K562 (cell line): Measurements from ENCODE around the gene EMILIN3. TPM values are rescaled to one million over a fixed set of nuclear protein-coding genes. Genes with fewer than 3 reads are reported as not detected.

Experiments used
- ATAC-seq: fragments of 200-7000 bp; cut with Tn5 transposase; 3 replicates; pipeline ENCODE4 v1.9.1; 2020; ENCODE audit warnings: moderate library complexity
- BruUV-seq: library from RNA; stranded (reverse); fragments of 400-500 nt; replicated peaks from 2 replicates; lab custom pipeline; 2021; lab: Mats Ljungman, UMichigan
- CTCF ChIA-PET: fragments of 300-600 bp; formaldehyde crosslinking; extraction: SDS; loops from one replicate; lab custom pipeline; 2021; ENCODE audit warnings: low intra/inter-chr PET ratio; lab: Yijun Ruan, JAX
- POLR2A ChIA-PET: fragments of 300-600, 350-650 bp; sonication (Branson Sonifier 250); formaldehyde crosslinking; extraction: SDS; loops from one replicate; lab custom pipeline; 2021; ENCODE audit warnings: antibody characterized with exemption, inconsistent platforms; lab: Yijun Ruan, JAX
- DNase-seq, 4 experiments: peaks; one replicate each; pipeline versions ENCODE4 v3.0.0 to v3.0.0-alpha.2; 2011 to 2018; ENCODE audit warnings: low spot score in 3 of 4, mixed read lengths in 3 of 4; ENCODE audit errors: extremely low read depth in 1 of 4
- FAIRE-seq: peaks from 2 replicates; lab custom pipeline; 2011; peaks lifted over from hg19 to GRCh38; lab: Jason Lieb, UNC
- H2AFZ ChIP-seq: 2 replicates; pipeline ENCODE4 v1.6.0; 2011; ENCODE audit warnings: low read depth, low read length, control low read depth, inconsistent platforms
- H3K27ac ChIP-seq: fragments of 200-600 bp; 3 replicates; pipeline ENCODE4 v1.8.0; 2011; ENCODE audit warnings: low read depth, mild to moderate bottlenecking, control low read depth, inconsistent platforms, low read length, moderate library complexity, mixed read lengths; ENCODE audit errors: extremely low read depth
- H3K27me3 ChIP-seq, 2 experiments: fragments of 300-600 bp in 1 of 2; 2 replicates in 1 of 2; 3 replicates in 1 of 2; pipeline versions ENCODE4 v1.6.0 to v1.8.0; 2011; ENCODE audit warnings: inconsistent platforms in 2 of 2, low read length in 2 of 2, mild to moderate bottlenecking in 1 of 2, mixed read lengths in 1 of 2, moderate library complexity in 1 of 2; ENCODE audit not compliant: control insufficient read depth in 2 of 2, insufficient read depth in 2 of 2
- H3K36me3 ChIP-seq: fragments of 300-600 bp; 3 replicates; pipeline ENCODE4 v1.8.0; 2011; ENCODE audit warnings: mild to moderate bottlenecking, low read length, inconsistent platforms; ENCODE audit not compliant: control insufficient read depth, insufficient read depth
- H3K4me1 ChIP-seq, 2 experiments: fragments of 200-600 bp in 1 of 2; replicated peaks in 1 of 2; 2 replicates in 1 of 2; 3 replicates in 1 of 2; pipeline versions ENCODE4 v1.5.1 to v1.8.0; 2011; ENCODE audit warnings: inconsistent platforms in 2 of 2, low read length in 2 of 2, mild to moderate bottlenecking in 1 of 2, mixed read lengths in 1 of 2, moderate library complexity in 1 of 2; ENCODE audit not compliant: control insufficient read depth in 2 of 2, insufficient read depth in 2 of 2
- H3K4me2 ChIP-seq: 2 replicates; pipeline ENCODE4 v1.6.1; 2011; ENCODE audit warnings: low read length, control low read depth, inconsistent platforms, mixed read lengths; ENCODE audit not compliant: insufficient read depth
- H3K4me3 ChIP-seq: fragments of 200-600 bp; sonication (generic), shearing (Covaris generic); 2 replicates; pipeline ENCODE4 v1.5.1; 2016; ENCODE audit warnings: control low read depth, inconsistent platforms
- H3K79me2 ChIP-seq: fragments of 200-600 bp; 3 replicates; pipeline ENCODE4 v1.8.0; 2011; ENCODE audit warnings: low read length, inconsistent platforms; ENCODE audit not compliant: control insufficient read depth, insufficient read depth
- H3K9ac ChIP-seq, 2 experiments: 2 replicates each; pipeline versions ENCODE4 v1.6.0 to v1.6.1; 2011; ENCODE audit warnings: low read depth in 2 of 2, low read length in 2 of 2, control low read depth in 1 of 2, inconsistent platforms in 1 of 2, mild to moderate bottlenecking in 1 of 2, mixed read lengths in 1 of 2; ENCODE audit not compliant: insufficient read depth in 1 of 2
- H3K9me1 ChIP-seq: one replicate; pipeline ENCODE4 v1.6.0; 2011; ENCODE audit warnings: inconsistent platforms, mild to moderate bottlenecking, low read length, moderate library complexity; ENCODE audit not compliant: control insufficient read depth, insufficient read depth
- H3K9me3 ChIP-seq: replicated peaks from 2 replicates; pipeline ENCODE4 v1.5.1; 2011; ENCODE audit warnings: low read depth, low read length, inconsistent platforms; ENCODE audit not compliant: control insufficient read depth, insufficient read depth
- H4K20me1 ChIP-seq: replicated peaks from 2 replicates; pipeline ENCODE4 v1.6.1; 2011; ENCODE audit warnings: low read length, inconsistent platforms, mixed read lengths; ENCODE audit not compliant: control insufficient read depth, insufficient read depth
- MAZ ChIP-seq, 2 experiments: fragments of 450-650 bp in 1 of 2; sonication (generic) in 1 of 2; formaldehyde crosslinking; IDR thresholded peaks in 1 of 2; conservative IDR thresholded peaks in 1 of 2; 2 replicates each; pipeline versions ENCODE4 v1.4.0 to v1.5.0; 2020; ENCODE audit warnings: mild to moderate bottlenecking in 1 of 2, missing genetic modification reagents in 1 of 2
- MEIS2 ChIP-seq: fragments of 450-650 bp; IDR thresholded peaks from 2 replicates; pipeline ENCODE4 v1.6.1; 2014; ENCODE audit warnings: mild to moderate bottlenecking; ENCODE audit not compliant: partially characterized antibody
- WGBS: fragments of 100-300 bp; shearing (Covaris generic); methylation state at CpG from one replicate; pipeline ENCODE4 v1.1.6; 2016; ENCODE audit warnings: low coverage, mixed read lengths; ENCODE audit not compliant: insufficient coverage; ENCODE audit errors: missing lambda C conversion rate; 5-methylcytosine and 5-hydroxymethylcytosine counted together
- in situ Hi-C: fragments of 300-500 bp; cut with MboI; formaldehyde crosslinking; loops from 4 replicates; pipeline ENCODE4 v1.15.0; 2018; ENCODE audit warnings: inconsistent platforms, mixed read lengths
- intact Hi-C: fragments of 100-400 bp; cut with micrococcal nuclease; formaldehyde crosslinking; loops from 2 replicates; pipeline ENCODE4 v1.14.2; 2022
- polyA plus RNA-seq, 8 experiments: library from polyadenylated mRNA; depleted of rRNA in 4 of 8; stranded (reverse) in 5 of 8; unstranded in 3 of 8; fragments of >200 nt; fragmentation: Nextera tagmentation in 2 of 8; fragmentation: Illumina TruSeq in 1 of 8; extraction: Ambion mirVana in 2 of 8; extraction: Trizol in 1 of 8; gene quantifications; 2 replicates each; pipeline versions ENCODE4 v1.2.1 to v1.2.3, GENCODE V29; 2011 to 2014; ENCODE audit warnings: inconsistent platforms in 1 of 8, missing spikeins in 1 of 8
- total RNA-seq, 7 experiments: library from RNA; depleted of rRNA in 6 of 7; stranded (reverse); fragments of >200 nt in 6 of 7; fragmentation: Illumina TruSeq in 2 of 7; extraction: Trizol in 2 of 7; gene quantifications; 2 replicates each; pipeline versions ENCODE4 v1.2.1 to v1.2.3, GENCODE V29; 2011 to 2021; ENCODE audit warnings: low replicate concordance in 1 of 7
- TF ChIP-seq, protein P1 (sequence below): sonication (generic); IDR thresholded peaks from 2 replicates; pipeline ENCODE4 v1.6.1; 2016
- TF ChIP-seq, protein P2 (sequence below): fragments of 450-650 bp; IDR thresholded peaks from 2 replicates; pipeline ENCODE4 v1.6.1; 2016
- TF ChIP-seq, protein P3 (sequence below), 2 experiments: fragments of 150-350 bp in 1 of 2; IDR thresholded peaks; 2 replicates each; pipeline ENCODE4 v1.6.1; 2012 to 2016; ENCODE audit warnings: low read depth in 2 of 2, low read length in 2 of 2, mild to moderate bottlenecking in 1 of 2, moderate library complexity in 1 of 2

Gene EMILIN3
- total and polyA plus RNA-seq, 9 of the 15 experiments (the other 6 are each of a cell fraction or from before 2014, with no cell fraction given) = 0.01 to 0.07 TPM; not detected in 7

- POLR2A ChIA-PET = interaction anchor here (1.8 kb wide), 1 partner anchor 13 kb away, joined by 4 read pairs; no protein-coding TSS in a partner anchor
- in situ Hi-C loops = no loop called here
- no peaks in the 10 kb centered on the region for H3K79me2 ChIP-seq
- H3K9me3 ChIP-seq = no peaks in the 10 kb centered on the region
- no peak for DNase-seq
- H2AFZ ChIP-seq = peak overlapping the region; percentile 79
- TF ChIP-seq MEIS2 (peak; percentile 10), MAZ (CRISPR knock-in tag; conservative IDR thresholded peaks at IDR 0.05 in 1 of 2, IDR thresholded peaks at IDR 0.05 in 1 of 2) (no peak)
- TF ChIP-seq, protein P1, sequence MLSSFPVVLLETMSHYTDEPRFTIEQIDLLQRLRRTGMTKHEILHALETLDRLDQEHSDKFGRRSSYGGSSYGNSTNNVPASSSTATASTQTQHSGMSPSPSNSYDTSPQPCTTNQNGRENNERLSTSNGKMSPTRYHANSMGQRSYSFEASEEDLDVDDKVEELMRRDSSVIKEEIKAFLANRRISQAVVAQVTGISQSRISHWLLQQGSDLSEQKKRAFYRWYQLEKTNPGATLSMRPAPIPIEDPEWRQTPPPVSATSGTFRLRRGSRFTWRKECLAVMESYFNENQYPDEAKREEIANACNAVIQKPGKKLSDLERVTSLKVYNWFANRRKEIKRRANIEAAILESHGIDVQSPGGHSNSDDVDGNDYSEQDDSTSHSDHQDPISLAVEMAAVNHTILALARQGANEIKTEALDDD = peak; percentile 42; the same call in 1 of the 2 replicates
- TF ChIP-seq, protein P2, sequence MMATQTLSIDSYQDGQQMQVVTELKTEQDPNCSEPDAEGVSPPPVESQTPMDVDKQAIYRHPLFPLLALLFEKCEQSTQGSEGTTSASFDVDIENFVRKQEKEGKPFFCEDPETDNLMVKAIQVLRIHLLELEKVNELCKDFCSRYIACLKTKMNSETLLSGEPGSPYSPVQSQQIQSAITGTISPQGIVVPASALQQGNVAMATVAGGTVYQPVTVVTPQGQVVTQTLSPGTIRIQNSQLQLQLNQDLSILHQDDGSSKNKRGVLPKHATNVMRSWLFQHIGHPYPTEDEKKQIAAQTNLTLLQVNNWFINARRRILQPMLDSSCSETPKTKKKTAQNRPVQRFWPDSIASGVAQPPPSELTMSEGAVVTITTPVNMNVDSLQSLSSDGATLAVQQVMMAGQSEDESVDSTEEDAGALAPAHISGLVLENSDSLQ = peak; percentile 83
- TF ChIP-seq, protein P3, sequence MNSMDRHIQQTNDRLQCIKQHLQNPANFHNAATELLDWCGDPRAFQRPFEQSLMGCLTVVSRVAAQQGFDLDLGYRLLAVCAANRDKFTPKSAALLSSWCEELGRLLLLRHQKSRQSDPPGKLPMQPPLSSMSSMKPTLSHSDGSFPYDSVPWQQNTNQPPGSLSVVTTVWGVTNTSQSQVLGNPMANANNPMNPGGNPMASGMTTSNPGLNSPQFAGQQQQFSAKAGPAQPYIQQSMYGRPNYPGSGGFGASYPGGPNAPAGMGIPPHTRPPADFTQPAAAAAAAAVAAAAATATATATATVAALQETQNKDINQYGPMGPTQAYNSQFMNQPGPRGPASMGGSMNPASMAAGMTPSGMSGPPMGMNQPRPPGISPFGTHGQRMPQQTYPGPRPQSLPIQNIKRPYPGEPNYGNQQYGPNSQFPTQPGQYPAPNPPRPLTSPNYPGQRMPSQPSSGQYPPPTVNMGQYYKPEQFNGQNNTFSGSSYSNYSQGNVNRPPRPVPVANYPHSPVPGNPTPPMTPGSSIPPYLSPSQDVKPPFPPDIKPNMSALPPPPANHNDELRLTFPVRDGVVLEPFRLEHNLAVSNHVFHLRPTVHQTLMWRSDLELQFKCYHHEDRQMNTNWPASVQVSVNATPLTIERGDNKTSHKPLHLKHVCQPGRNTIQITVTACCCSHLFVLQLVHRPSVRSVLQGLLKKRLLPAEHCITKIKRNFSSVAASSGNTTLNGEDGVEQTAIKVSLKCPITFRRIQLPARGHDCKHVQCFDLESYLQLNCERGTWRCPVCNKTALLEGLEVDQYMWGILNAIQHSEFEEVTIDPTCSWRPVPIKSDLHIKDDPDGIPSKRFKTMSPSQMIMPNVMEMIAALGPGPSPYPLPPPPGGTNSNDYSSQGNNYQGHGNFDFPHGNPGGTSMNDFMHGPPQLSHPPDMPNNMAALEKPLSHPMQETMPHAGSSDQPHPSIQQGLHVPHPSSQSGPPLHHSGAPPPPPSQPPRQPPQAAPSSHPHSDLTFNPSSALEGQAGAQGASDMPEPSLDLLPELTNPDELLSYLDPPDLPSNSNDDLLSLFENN (IDR thresholded peaks at IDR 0.05; ENCODE audit: low read depth in 2 of 2, low read length in 2 of 2) = no peak
- TF ChIP-seq, all 486 proteins: peak for 3
- Histone ChIP-seq H3K9me1 (no peaks in the 10 kb centered on the region), H3K27me3 (no peaks in the 10 kb centered on the region), H3K4me2 (no peak overlapping the region), H3K4me1 (peaks cover 0 to 12% of the 10 kb centered on the region in 2 experiments; a peak in 1 of 5 replicates), H3K9ac (no peak overlapping the region), H3K4me3 (no peak overlapping the region), H3K36me3 (no peaks in the 10 kb centered on the region), H4K20me1 (no peaks in the 10 kb centered on the region), H3K27ac (no peak overlapping the region)
- intact Hi-C loops = no loop called here
- no peak for FAIRE-seq
- CTCF ChIA-PET = no interaction called here
- WGBS = 41% methylated on average over 5 of the region's 5 CpGs
- BruUV-seq = no TSS peak
- ATAC-seq = peak; percentile 11; the same call in 1 of the 3 replicates
These were observed 39.4 kb downstream of the EMILIN3 start for GRCh38 chr20:41327178-41327577.
